ENCODE measurements around the gene KRTAP12-4.
"Not testable (repeated sequence)": the region's sequence is repeated elsewhere in the genome, so short reads cannot be mapped to it uniquely, and the experiment has no call there.

KRTAP12-4 gene, protein sequence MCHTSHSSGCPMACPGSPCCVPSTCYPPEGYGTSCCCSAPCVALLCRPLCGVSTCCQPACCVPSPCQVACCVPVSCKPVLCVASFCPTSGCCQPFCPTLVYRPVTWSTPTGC

DNA sequence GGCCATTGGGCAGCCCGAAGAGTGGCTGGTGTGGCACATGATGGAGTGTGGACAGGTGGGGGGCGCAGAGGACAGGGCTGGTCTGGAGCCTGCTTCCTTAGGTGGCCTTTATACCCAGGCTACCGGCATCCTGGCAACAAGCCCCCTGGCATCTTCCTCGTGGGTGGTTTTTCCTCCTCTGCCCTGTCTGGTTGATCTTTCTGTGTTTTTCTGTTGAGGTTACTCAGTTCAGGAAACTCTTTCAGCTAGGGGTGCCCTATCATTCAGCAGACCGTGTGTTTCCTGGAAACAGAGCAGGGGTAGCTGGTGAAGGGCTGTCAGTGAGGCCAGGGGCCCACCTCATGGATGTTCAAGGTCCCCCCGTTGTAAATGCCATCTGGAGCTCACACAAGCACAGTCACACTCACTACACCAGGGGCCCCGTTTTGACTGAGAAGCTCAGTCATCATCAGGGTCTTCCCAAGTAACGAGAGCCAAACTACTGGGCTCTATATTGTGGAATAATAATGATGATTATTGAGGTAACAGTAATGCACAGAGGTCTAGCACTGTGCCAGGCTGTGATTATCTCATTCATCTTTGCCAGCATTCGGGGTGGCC is at the start of gene KRTAP12-4:
Gene KRTAP12-4 (minus strand): TSS at position 84 of the 600 bp plus-strand sequence. CDS start 45 bp downstream, at position 39.
- no peak for DNase-seq

DNA sequence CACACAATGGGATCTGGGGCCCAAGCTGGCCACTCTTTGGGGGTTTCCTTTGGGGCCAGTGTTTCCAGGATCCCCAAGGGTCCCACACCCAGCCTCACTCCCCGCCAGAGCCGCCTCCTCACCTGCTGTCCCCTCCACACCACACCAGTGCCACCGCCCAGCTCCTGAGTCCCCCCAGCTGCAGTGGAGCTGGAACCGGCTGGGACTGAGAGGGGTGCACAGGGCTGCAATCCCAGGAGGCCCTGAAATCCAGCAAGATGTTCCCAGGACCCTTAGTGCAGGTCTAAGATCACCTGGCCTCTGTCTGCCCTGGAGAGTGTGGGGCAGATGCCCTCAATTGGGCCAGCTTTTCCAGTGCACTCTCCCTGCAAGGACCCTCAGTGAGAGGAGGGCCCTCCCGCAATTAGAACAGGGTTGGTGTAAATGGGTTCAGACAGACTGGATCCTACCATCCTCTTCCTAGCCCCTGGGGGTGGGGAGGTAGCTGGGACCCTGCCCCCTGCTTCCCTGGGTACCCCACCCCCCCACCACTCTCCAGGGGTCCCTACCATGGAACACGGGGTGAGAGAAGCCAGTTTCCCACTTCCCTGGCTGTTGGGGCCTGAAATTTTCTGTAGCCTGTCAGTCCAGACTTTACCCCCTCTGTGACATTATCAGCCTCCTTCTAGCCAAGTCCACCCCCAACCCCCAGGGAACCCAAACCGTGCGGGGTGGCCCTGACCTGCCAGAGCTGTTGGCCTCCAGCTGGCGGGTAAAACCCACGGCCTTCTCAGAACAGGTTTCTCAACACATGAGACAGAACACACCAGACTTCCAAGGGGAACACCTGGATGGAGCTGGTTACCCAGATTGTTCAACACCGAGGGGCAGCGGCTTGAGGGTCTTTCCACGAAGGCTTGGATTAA is 49.5 kb upstream of the KRTAP12-4 start:
- DNase-seq: no peak

DNA sequence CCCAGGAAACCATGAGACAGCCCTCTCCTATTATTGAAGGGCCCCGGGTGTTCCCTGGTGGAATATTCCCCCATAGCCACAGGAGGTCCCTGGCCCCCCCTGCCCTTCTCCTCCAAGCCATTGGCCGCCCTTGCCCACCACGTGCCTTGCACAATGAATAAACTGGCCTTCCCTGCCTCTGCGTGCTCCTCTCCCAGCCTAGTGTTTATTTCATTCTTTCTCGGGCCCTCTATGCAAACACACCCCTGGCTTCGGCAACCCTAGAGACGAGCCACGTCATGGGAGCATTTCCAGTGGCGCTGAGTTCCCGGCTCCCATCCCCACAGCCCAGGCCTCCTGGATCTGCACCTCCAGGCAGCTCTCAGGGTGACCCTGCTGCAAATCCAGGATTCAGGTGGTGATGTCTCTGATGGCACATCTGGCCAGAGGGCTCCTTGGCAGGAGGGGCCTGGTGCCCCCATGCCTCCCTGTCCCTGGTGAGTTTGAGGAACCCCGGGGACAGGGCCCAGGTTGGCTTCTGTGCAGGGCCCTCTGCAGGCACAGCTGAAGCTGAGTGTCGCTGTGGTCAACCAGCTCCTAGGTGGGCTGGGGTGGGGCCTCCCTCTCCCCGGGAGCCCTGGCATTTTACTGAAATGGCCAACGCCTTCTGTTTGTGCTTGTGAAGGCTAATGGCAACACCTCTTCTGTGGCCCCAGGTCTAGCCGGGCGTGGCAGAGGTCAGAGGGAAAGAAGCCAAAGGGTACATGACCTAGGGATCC is 48.7 kb upstream of the KRTAP12-4 start:
- DNase-seq: no peak

DNA sequence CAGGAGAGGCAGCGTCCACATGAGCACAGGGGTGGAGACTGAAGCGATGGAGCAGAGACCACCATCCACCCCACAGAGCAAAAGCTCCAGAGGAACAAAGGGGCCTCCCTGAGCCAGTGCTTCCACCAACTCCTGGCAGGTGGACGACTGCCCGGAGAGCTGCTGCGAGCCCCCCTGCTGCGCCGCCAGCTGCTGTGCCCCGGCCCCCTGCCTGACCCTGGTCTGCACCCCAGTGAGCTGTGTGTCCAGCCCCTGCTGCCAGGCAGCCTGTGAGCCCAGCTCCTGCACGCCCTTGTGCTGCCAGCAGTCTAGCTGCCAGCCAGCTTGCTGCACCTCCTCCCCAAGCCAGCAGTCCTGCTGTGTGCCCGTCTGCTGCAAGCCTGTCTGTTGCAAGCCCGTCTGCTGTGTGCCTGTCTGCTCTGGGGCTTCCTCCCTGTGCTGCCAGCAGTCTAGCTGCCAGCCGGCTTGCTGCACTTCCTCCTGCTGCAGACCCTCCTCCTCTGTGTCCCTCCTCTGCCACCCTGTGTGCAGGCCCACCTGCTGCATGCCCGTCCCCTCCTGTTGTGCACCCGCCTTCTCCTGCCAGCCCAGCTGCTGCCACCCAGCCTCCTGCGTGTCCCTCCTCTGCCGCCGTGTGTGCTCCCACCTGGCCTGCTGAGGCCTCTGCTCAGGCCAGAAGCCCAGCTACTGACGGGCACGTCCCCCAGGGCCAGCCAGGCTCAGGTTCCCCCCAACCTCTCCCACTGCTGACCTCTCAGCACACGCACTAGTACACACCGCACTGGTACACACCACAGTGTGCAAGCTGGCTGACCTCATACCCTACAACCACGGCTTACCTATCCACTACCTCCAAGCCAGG is 47.9 kb upstream of the KRTAP12-4 start:
- peak; percentile 8 to 54 for DNase-seq

DNA sequence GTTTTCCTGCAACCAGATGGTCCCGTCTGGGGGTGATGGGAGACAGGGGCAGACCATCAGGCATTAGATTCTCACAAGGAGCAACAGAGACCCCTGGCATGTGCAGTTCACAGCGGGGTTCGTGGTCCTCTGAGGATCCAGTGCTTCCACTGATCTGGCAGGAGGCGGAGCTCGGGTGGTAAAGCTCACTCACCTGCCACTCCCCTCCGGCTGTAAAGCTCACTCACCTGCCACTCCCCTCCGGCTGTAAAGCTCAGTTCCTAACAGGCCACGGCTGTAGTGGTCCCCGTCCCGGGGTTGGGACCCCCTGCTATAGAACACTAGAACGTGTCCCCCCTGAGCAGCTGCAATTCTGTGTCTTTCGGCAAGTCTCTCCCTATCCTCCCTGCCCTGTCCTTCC is 47.1 kb upstream of the KRTAP12-4 start:
- no peak for DNase-seq

DNA sequence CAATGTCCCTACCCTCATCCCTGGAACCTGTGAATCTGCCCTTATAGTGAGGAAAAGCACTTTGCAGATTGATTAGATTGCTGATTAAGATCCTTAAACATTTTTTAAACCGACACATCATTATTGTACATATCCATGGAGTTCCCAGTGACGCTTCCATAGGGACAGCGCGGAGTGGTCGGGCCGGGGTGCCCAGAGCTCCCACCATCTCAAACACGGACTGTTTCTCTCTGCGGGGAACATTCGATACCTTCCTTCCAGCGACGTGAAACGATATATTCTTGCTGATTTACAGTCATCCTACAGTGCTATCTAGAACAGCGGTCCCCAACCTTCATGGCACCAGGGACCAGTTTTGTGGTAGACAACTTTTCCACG is 46.6 kb upstream of the KRTAP12-4 start:
- no peak for DNase-seq

DNA sequence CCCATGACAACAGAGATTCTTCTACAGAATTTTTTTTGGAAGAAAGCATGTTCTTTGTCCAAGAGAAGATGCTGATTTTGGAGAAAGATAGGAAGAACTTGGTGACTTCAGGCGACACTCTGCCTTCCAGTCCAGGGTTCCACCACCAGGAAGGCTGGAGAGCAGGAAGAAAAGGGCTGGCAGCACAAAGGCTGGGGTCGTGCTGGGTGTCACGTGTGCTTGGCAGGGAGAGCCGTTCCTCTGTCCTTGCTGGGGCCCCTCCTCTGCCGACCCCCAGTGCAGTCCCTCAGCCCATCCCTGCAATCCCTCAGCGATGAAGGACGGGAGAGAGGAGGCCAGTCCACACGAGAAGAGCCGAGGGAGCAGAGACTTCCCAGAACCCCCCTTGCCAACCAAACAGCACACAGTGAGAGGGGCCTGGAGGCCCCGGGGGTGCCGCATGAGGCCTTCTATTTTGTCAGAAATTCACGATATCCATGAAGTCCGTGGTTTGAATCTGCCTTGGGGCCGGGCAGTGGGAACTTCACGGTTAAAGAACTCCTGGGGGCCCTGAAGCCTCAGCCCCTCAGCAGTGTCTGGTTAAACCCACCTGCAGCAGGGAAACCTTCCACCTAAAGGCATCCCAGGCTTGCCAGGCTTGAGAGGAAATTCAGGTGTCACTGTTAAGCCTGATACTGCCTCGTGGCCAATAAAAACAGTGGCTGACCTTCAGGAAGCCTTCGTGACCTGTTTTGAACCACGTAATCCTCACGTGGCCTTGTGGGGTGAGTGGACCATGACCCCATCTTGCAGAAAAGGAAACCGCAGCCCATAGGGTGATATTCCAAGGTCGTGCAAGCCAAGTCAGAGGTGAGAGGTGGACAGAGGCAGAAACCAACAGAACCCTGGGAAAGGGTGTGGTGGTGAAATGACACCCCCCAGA is 45.9 kb upstream of the KRTAP12-4 start:
- DNase-seq: no peak

DNA sequence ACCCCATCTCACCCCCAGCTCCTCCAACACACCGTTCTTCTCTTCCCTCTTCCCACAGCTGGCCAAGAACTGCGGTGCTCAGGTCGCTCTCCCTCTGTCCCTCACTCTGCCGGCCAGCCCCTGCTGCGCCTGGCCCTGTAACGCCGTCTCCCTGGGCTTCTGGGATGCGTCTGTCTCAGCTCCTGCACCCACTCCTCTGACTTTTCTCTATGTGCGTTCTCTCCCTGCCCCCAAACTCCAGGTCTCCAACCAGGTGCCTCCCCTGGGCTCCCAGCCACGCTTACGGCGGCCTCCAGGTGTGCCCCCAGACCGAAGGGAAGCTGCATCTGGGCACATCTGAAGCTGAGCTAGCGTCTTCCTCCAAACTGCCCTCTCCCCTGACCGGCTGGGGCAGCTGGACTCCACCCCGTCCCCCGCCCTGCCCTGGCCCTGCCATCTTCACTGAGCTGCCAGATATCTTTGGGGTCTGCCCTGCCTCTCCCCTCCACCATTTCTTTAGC is 45.1 kb upstream of the KRTAP12-4 start:
- DNase-seq: no peak

DNA sequence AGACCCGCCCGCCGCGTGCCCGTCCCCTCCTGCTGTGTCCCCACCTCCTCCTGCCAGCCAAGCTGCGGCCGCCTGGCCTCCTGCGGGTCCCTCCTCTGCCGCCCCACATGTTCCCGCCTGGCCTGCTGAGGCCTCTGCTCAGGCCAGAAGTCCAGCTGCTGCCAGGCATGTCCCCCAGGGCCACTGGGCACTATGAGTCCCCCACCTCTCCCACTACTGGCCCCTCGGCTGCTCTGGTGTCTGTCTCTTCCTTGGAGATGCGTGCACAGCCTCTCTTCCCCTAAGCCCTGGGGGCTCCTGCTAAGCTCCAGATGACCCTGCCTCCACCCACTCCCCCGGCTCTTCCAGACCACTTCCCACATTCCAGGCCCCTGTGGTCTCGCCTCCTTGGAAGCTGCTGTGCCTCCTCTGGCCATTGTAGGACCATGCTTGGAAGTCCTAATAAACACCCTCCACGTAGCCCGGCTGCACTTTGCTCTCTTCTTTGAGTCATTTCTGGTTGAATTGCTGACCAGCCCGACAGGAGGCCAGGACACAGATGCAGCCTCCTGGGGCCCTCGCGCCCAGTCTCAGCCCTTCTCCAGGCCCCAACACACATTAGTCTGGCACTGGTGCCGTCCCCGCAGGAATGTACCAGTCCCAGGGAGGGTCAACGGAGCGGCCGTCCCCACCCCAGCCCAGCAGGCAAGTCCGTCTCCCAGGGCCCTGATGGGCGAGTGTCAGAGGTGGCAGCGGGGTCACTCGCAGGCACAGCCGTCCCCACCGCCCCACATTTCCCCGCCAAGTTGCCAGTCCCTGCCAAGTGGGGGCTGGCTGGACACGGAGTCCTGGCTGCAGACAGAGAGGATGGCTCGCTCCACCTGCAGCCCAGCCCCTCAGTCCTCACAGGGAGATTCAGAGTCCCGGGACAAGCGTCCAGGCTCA is 43.6 kb upstream of the KRTAP12-4 start:
- no peak for DNase-seq

DNA sequence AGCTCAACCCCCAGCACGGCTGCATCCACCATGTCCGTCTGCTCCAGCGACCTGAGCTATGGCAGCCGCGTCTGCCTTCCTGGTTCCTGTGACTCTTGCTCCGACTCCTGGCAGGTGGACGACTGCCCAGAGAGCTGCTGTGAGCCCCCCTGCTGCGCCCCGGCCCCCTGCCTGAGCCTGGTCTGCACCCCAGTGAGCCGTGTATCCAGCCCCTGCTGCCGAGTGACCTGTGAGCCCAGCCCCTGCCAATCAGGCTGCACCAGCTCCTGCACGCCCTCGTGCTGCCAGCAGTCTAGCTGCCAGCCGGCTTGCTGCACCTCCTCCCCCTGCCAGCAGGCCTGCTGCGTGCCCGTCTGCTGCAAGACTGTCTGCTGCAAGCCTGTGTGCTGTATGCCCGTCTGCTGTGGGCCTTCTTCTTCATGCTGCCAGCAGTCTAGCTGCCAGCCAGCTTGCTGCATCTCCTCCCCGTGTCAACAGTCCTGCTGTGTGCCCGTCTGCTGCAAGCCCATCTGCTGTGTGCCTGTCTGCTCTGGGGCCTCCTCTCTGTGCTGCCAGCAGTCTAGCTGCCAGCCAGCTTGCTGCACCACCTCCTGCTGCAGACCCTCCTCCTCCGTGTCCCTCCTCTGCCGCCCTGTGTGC is 42.8 kb upstream of the KRTAP12-4 start, which contains the start of gene KRTAP10-12:
Gene KRTAP10-12 (plus strand): TSS at position 1 of the 639 bp plus-strand sequence. CDS start 30 bp downstream, at position 31.
- not testable (repeated sequence) for DNase-seq

DNA sequence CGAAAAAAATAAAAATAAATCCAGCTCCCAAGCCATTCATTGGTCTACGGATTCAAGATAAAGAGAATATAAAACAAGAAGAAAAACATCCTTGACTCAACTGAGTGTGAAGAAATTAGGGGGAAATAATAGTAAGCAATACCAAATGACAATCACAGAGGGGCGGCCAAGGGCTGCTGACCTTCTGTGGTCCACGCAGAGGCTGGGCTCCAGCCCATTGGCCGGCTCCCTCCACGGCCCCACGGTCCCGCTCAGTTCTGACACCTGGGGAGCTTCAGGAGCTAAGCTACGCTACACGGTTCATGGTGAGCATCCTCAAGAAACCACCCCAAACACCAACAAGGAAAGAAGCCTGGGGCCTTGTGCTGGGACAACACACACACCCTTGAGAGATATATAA is 42.1 kb upstream of the KRTAP12-4 start:
- no peak for DNase-seq

DNA sequence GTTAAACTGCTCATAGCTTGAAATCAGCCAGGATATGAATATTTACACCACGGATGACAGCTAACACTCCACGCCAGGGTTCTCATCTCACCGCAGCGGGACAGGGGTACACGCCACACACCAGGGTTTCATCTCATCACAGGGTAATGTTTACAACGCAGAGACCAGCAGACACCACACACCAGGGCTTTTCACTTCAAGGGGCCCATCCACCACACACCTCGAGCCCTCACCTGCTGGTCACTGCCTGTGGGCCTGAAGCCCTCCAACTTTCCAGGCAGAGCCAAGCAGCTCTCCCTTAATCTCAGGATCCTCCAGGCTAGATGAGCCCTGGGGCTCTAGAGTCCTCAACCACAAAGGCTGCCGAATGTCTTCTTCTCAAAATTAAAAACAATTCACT is 41.2 kb upstream of the KRTAP12-4 start:
- DNase-seq: no peak

DNA sequence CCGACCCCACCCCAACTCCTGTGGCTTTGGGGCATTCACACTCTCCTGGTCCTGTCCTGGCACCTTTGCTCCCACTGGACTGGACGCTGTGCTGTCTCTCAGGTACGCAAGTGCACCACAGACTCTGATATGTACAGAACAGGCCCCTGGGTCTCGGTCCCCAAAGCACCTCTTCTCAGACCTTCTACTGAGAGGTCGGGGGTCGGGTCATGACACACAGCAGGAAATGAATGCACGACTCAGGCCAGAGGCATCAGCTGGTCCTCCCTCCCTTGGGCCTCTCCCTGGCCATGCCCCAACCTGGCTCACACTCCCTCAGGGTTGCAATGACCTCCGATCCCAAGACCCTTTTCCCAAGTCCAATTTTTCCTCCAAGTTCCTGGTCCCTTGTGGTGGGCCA is 40.7 kb upstream of the KRTAP12-4 start:
- no peak for DNase-seq

DNA sequence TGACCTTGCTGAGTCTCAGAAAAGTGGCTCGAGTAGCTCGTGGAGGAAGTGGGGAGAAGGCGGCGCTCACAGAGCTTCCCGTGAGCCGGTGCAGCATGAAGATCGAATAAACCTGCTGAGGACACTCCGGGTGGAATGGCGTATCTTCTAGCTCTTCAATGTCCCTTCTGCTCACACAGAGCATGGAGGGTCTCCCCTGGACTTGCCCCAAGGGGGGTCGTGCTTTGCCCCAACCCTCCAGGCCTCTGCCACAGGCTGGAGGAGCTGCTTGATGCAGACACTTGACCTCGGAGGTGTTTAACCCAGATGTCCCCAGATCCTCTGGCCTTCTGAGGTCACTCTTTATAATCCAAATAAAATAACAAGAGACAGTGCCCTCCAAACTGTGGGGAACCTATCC is 40.3 kb upstream of the KRTAP12-4 start:
- no peak for DNase-seq

DNA sequence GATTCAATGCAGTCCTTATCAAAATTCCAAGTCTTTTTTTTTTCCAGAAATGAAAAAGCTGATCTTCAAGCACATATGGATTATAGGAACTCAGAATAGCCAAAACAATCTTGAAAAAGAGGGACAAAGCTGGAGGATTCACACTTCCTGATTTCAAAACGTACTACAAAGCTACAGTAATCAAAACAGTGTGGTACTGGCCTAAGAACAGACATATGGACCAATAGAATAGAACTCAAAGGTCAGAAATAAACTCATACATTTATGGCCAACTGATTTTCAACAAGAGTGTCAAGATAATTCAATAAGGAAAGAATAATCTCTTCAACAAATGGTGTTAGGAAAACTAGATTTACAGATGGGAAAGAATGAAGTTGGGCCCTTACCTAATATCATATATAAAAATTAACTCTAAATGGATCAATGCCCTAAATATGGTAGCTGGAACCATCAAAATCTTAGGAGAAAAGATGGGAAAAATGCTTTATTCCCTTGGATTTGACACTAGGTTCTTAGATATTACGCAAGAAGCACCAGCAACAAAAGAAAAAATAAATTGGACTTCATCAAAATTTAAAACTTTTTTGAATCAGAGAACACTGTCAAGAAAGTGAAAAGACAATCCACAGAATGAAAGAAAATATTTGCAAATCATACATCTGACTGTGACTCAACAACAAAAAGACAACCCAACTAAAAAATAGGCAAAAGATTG is 38.5 kb upstream of the KRTAP12-4 start:
- no peak for DNase-seq

DNA sequence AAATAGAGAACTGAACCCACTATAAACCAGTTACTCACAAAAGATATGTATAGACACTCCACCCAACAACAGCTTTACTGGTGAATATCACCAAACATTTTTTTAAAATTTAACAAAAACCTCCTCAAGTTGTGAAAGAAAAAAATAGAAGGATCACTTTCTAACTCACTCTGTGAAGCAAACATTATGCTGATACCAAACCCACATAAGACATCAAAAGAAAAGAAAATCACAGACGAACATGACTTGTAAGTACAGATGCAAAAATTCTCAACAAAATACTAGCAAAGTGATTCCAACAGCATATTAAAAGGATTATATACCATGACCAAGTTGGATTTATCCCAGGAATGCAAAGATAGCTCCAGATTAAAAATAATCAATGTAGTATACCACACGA is 37.2 kb upstream of the KRTAP12-4 start:
- DNase-seq: no peak

DNA sequence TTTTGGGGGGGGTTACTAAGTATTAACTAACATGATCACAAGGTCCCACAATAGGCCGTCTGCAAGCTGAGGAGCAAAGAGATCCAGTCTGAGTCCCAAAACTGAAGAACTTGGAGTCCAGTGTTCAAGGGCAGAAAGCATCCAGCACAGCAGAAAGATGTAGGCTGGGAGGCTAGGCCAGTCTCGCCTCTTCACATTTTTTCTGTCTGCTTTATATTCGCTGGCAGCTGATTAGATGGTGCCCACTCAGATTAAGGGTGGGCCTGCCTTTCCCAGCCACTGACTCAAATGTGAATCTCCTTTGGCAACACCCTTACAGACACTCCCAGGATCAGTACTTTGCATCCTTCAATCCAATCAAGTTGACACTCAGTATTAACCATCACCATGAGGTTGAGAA is 35.3 kb upstream of the KRTAP12-4 start:
- DNase-seq: not testable (repeated sequence)

DNA sequence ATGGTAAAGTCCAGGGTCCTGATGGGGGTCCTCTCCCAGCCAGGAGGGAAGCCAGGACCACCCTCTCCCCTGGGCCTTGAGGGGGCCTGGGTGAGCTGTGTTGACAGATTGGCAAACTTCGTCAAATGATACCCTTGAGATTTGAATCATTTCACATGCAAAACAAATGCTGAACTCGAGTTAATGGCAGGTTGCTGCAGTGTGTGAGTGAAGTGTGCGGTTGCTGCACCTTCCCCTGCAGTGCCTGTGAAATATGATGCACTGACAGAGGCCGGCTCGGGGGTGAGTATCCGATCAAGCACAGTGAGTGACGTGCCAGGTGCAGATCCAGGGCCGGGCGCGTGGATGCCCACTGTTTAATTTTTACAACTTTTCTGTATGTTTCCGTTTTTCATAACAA is 33.2 kb upstream of the KRTAP12-4 start:
- DNase-seq: no peak

All from NCI-H446 (cell line).